ENCODE data around the gene GALNT17.

The GALNT17 gene

GRCh38 chr7:71270558-71270957 lies 138.6 kb downstream of the GALNT17 start:
- Histone ChIP-seq H3K27ac (ENCODE audit: low read length) (no peak overlapping the region), H3K4me1 (ENCODE audit: low read length) (no peaks in the 10 kb centered on the region), H3K4me2 (ENCODE audit: low read depth, low read length) (no peak overlapping the region), H2AFZ (ENCODE audit: low read length) (no peak overlapping the region), H3K9ac (ENCODE audit: low read length) (no peak overlapping the region), H4K20me1 (ENCODE audit: insufficient read depth, low read length) (no peaks in the 10 kb centered on the region), H3K36me3 (replicated peaks; ENCODE audit: insufficient read depth, low read length) (no peaks in the 10 kb centered on the region), H3F3A (ENCODE audit: insufficient read depth, low read length) (no peaks in the 10 kb centered on the region), H3K27me3 (replicated peaks; ENCODE audit: insufficient read depth, low read length) (no peaks in the 10 kb centered on the region), H3K9me3 (replicated peaks; ENCODE audit: insufficient read depth, low read length) (no peaks in the 10 kb centered on the region), H3K79me2 (ENCODE audit: low read length) (no peaks in the 10 kb centered on the region), H3K9me2 (replicated peaks; ENCODE audit: insufficient read depth, low read length) (no peaks in the 10 kb centered on the region), H3K4me3 (ENCODE audit: low read length) (no peak overlapping the region)
- DNase-seq = no peak
- no peak for TF ChIP-seq CTCF (IDR thresholded peaks at IDR 0.05; ENCODE audit: low read length)
- no peak for TF ChIP-seq EZH2phosphoT487 (IDR thresholded peaks at IDR 0.05; ENCODE audit: low read length)
- no peak for TF ChIP-seq EZH2 (optimal IDR thresholded peaks at IDR 0.05; ENCODE audit: low read depth, low read length)

DNA sequence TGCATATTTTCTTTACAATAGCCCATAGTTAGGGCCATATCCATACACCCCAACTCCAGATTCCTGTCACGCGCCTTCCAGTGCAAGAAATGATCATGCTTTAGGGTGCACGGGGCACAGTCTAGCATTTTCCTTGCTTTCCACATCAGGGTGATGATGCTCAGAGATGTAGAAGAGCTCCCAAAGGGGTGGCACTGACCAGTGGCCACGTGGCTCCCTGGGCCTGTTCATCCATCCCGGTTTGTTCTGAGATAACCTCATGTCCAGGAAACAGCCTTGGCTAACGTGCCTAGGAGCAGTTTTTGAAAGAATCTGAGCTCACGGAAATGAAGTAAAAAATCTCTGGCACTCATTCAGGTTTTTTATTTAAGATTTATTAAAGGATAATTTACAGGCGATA lies 139.3 kb downstream of the GALNT17 start:
- no peaks in the 10 kb centered on the region for H3K4me1 ChIP-seq (ENCODE audit: low read length)
- H3K79me2 ChIP-seq (ENCODE audit: low read length) = no peaks in the 10 kb centered on the region
- H4K20me1 ChIP-seq (ENCODE audit: insufficient read depth, low read length) = no peaks in the 10 kb centered on the region
- no peak overlapping the region for H3K27ac ChIP-seq (ENCODE audit: low read length)
- no peaks in the 10 kb centered on the region for H3K9me3 ChIP-seq (replicated peaks; ENCODE audit: insufficient read depth, low read length)
- no peak overlapping the region for H3K4me3 ChIP-seq (ENCODE audit: low read length)
- no peak overlapping the region for H3K4me2 ChIP-seq (ENCODE audit: low read depth, low read length)
- DNase-seq = no peak
- H3K9me2 ChIP-seq (replicated peaks; ENCODE audit: insufficient read depth, low read length) = no peaks in the 10 kb centered on the region
- H3K9ac ChIP-seq (ENCODE audit: low read length) = no peak overlapping the region
- no peaks in the 10 kb centered on the region for H3F3A ChIP-seq (ENCODE audit: insufficient read depth, low read length)
- H3K36me3 ChIP-seq (replicated peaks; ENCODE audit: insufficient read depth, low read length) = no peaks in the 10 kb centered on the region
- H2AFZ ChIP-seq (ENCODE audit: low read length) = no peak overlapping the region
- no peaks in the 10 kb centered on the region for H3K27me3 ChIP-seq (replicated peaks; ENCODE audit: insufficient read depth, low read length)
- TF ChIP-seq CTCF (IDR thresholded peaks at IDR 0.05; ENCODE audit: low read length) (no peak), EZH2 (optimal IDR thresholded peaks at IDR 0.05; ENCODE audit: low read depth, low read length) (no peak), EZH2phosphoT487 (IDR thresholded peaks at IDR 0.05; ENCODE audit: low read length) (no peak)

GRCh38 chr7:71272509-71273490 lies 140.9 kb downstream of the GALNT17 start:
- H3K4me2 ChIP-seq (ENCODE audit: low read depth, low read length) = no peak overlapping the region
- H3K9ac ChIP-seq (ENCODE audit: low read length) = no peak overlapping the region
- H3K4me3 ChIP-seq (ENCODE audit: low read length) = no peak overlapping the region
- H3K4me1 ChIP-seq (ENCODE audit: low read length) = no peaks in the 10 kb centered on the region
- DNase-seq = no peak
- H3K9me2 ChIP-seq (replicated peaks; ENCODE audit: insufficient read depth, low read length) = no peaks in the 10 kb centered on the region
- no peaks in the 10 kb centered on the region for H3F3A ChIP-seq (ENCODE audit: insufficient read depth, low read length)
- no peaks in the 10 kb centered on the region for H4K20me1 ChIP-seq (ENCODE audit: insufficient read depth, low read length)
- no peak overlapping the region for H2AFZ ChIP-seq (ENCODE audit: low read length)
- H3K36me3 ChIP-seq (replicated peaks; ENCODE audit: insufficient read depth, low read length) = no peaks in the 10 kb centered on the region
- peak overlapping the region; percentile 19; the same call in 1 of the 2 replicates for H3K27ac ChIP-seq (ENCODE audit: low read length)
- no peaks in the 10 kb centered on the region for H3K9me3 ChIP-seq (replicated peaks; ENCODE audit: insufficient read depth, low read length)
- H3K27me3 ChIP-seq (replicated peaks; ENCODE audit: insufficient read depth, low read length) = no peaks in the 10 kb centered on the region
- no peaks in the 10 kb centered on the region for H3K79me2 ChIP-seq (ENCODE audit: low read length)
- TF ChIP-seq EZH2phosphoT487 (IDR thresholded peaks at IDR 0.05; ENCODE audit: low read length) (no peak), CTCF (IDR thresholded peaks at IDR 0.05; ENCODE audit: low read length) (no peak), EZH2 (optimal IDR thresholded peaks at IDR 0.05; ENCODE audit: low read depth, low read length) (no peak)
